Spleen (tissue), 7 donors: ENCODE measurements around the gene KDM4E.

Source experiments
- POLR2A ChIP-seq, 3 donors: fragments of 450-650 bp; IDR thresholded peaks; one replicate each; pipeline ENCODE4 v1.5.1; 2017; ENCODE audit warnings: antibody characterized with exemption in 3 of 3, mild to moderate bottlenecking in 1 of 3
- TF ChIP-seq, protein P1 (sequence below), 11 experiments: fragments of 200-600 bp in 7 of 11; fragments of 450-650 bp in 4 of 11; sonication (generic) in 4 of 11; IDR thresholded peaks in 8 of 11; conservative IDR thresholded peaks in 3 of 11; 1 replicate in 7 of 11; 2 replicates in 4 of 11; pipeline versions ENCODE4 v1.4.0 to v1.8.0; 2016 to 2021; ENCODE audit warnings: antibody characterized with exemption in 11 of 11, inconsistent platforms in 4 of 11, mild to moderate bottlenecking in 1 of 11
- donor health status: DM: no; HTN: no; CAD: no; lungs with moderate emphysema.
- donor health status: DM: no; HTN: no; CAD: no.
- donor health status: DM: no; HTN: no; CAD: no.

DNA sequence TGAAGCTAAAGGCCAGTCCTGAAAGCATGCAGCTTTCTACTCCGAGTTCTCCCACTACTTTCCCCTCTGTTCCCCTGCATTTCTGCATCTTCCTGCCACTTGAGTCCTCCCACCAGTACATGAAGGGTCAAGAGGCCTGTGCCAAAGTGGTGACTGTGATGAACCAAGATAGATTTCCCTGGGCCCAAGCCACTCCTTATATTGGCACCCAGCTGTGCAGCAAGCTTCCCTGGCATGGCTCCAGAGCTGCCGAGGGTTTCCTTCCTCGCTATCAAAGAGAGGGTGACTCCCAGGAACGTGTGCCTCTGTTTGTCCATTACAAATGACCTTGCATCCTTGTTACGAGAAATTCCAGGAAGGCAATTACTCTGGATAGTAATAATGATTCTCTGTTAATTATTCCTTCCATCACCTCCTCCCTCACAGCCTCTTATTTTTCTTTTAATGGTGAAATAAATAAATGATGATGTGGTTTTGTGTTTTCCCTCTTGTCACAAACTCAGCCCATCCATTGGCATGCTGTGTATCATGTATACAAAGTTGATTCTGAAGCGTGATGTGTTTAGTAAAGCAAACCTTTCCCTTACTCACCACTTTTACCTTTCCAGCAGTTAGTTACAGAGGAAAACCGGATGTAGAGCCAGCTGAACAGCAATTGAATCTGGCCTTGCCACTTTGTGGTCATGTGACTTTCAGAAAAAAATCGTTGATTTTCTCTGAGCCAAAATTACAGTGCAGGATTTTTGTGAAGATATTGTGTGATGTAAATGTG lies 49.9 kb downstream of the KDM4E start:
- TF ChIP-seq, protein P1, sequence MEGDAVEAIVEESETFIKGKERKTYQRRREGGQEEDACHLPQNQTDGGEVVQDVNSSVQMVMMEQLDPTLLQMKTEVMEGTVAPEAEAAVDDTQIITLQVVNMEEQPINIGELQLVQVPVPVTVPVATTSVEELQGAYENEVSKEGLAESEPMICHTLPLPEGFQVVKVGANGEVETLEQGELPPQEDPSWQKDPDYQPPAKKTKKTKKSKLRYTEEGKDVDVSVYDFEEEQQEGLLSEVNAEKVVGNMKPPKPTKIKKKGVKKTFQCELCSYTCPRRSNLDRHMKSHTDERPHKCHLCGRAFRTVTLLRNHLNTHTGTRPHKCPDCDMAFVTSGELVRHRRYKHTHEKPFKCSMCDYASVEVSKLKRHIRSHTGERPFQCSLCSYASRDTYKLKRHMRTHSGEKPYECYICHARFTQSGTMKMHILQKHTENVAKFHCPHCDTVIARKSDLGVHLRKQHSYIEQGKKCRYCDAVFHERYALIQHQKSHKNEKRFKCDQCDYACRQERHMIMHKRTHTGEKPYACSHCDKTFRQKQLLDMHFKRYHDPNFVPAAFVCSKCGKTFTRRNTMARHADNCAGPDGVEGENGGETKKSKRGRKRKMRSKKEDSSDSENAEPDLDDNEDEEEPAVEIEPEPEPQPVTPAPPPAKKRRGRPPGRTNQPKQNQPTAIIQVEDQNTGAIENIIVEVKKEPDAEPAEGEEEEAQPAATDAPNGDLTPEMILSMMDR (IDR thresholded peaks at IDR 0.05 in 8 of 11, conservative IDR thresholded peaks at IDR 0.05 in 3 of 11) = no peak
- TF ChIP-seq POLR2A (IDR thresholded peaks at IDR 0.05) = no peak
